HepG2 (cell line): ENCODE data around the gene PRSS12. TPM values are rescaled to one million over a fixed set of nuclear protein-coding genes. Genes with fewer than 3 reads are reported as not detected.

ENCODE experiments used
- EEA1 ChIP-seq: sonication (generic); formaldehyde crosslinking; IDR thresholded peaks from 2 replicates; pipeline ENCODE4 v1.5.1; 2020; ENCODE audit warnings: mild to moderate bottlenecking, missing genetic modification reagents, borderline replicate concordance
- FIP1L1 ChIP-seq: fragments of 200-400 bp; formaldehyde crosslinking; IDR thresholded peaks from 2 replicates; pipeline ENCODE4 v1.6.1; 2018; ENCODE audit warnings: low read depth, mild to moderate bottlenecking, low read length, moderate library complexity, borderline replicate concordance; ENCODE audit not compliant: insufficient read depth
- GZF1 ChIP-seq: sonication (generic); formaldehyde crosslinking; IDR thresholded peaks from 2 replicates; pipeline ENCODE4 v1.5.1; 2020; ENCODE audit warnings: mild to moderate bottlenecking, missing genetic modification reagents
- JARID2 ChIP-seq: sonication (generic); formaldehyde crosslinking; IDR thresholded peaks from 2 replicates; pipeline ENCODE4 v1.8.1; 2023; ENCODE audit warnings: missing genetic modification reagents, inconsistent platforms; ENCODE audit not compliant: insufficient replicate concordance
- JDP2 ChIP-seq: sonication (generic); formaldehyde crosslinking; IDR thresholded peaks from 2 replicates; pipeline ENCODE4 v1.8.1; 2022; ENCODE audit warnings: missing genetic modification reagents, borderline replicate concordance
- MED8 ChIP-seq: sonication (generic); formaldehyde crosslinking; IDR thresholded peaks from 2 replicates; pipeline ENCODE4 v1.8.1; 2023; ENCODE audit warnings: mild to moderate bottlenecking, missing genetic modification reagents; ENCODE audit not compliant: insufficient replicate concordance
- PLRG1 ChIP-seq: fragments of 450-650 bp; conservative IDR thresholded peaks from 2 replicates; pipeline ENCODE4 v1.6.1; 2016
- RORA ChIP-seq: sonication (generic); formaldehyde crosslinking; IDR thresholded peaks from 2 replicates; pipeline ENCODE4 v1.5.0; 2020; ENCODE audit warnings: mild to moderate bottlenecking, missing genetic modification reagents, moderate library complexity
- SMARCE1 ChIP-seq: fragments of 450-650 bp; IDR thresholded peaks from 2 replicates; pipeline ENCODE4 v1.6.1; 2017; ENCODE audit warnings: borderline replicate concordance
- SOX5 ChIP-seq: IDR thresholded peaks from 2 replicates; pipeline ENCODE4 v1.6.1; 2016; ENCODE audit warnings: borderline replicate concordance
- SP1 ChIP-seq, 2 experiments: fragments of 450-650 bp in 1 of 2; sonication (generic) in 1 of 2; formaldehyde crosslinking in 1 of 2; IDR thresholded peaks; 2 replicates each; pipeline versions ENCODE4 v1.4.0 to v1.6.1; 2016 to 2020; ENCODE audit warnings: missing genetic modification reagents in 1 of 2
- TBX2 ChIP-seq: sonication (generic); formaldehyde crosslinking; IDR thresholded peaks from 2 replicates; pipeline ENCODE4 v1.5.0; 2020; ENCODE audit warnings: missing genetic modification reagents, mild to moderate bottlenecking, borderline replicate concordance
- ZBTB3 ChIP-seq: sonication (generic); formaldehyde crosslinking; IDR thresholded peaks from 2 replicates; pipeline ENCODE4 v1.4.0; 2020; ENCODE audit warnings: low read depth, mild to moderate bottlenecking, moderate library complexity, missing genetic modification reagents, borderline replicate concordance
- ZFP62 ChIP-seq: sonication (generic); formaldehyde crosslinking; IDR thresholded peaks from 2 replicates; pipeline ENCODE4 v1.4.0; 2020; ENCODE audit warnings: missing genetic modification reagents
- ZKSCAN8 ChIP-seq: IDR thresholded peaks from 2 replicates; pipeline ENCODE4 v1.6.1; 2016; ENCODE audit warnings: borderline replicate concordance, missing genetic modification reagents, missing compliant biosample characterization
- ZNF333 ChIP-seq: sonication (generic); formaldehyde crosslinking; IDR thresholded peaks from 2 replicates; pipeline ENCODE4 v1.4.0; 2020; ENCODE audit warnings: mild to moderate bottlenecking, missing genetic modification reagents, borderline replicate concordance
- ZNF629 ChIP-seq: sonication (generic); formaldehyde crosslinking; conservative IDR thresholded peaks from 2 replicates; pipeline ENCODE4 v1.5.0; 2020; ENCODE audit warnings: missing genetic modification reagents
- ZNF660 ChIP-seq: sonication (generic); formaldehyde crosslinking; IDR thresholded peaks from 2 replicates; pipeline ENCODE4 v1.5.1; 2020; ENCODE audit warnings: mild to moderate bottlenecking, low read depth, missing genetic modification reagents, borderline replicate concordance
- polyA plus RNA-seq, 8 experiments: library from polyadenylated mRNA; depleted of rRNA in 3 of 8; stranded (reverse) in 7 of 8; unstranded in 1 of 8; fragments of >200 nt; fragmentation: Illumina TruSeq in 4 of 8; extraction: Trizol in 4 of 8; gene quantifications; 2 replicates each; pipeline versions ENCODE4 v1.2.1 to v1.2.3, GENCODE V29; 2011 to 2016; ENCODE audit warnings: low read depth in 4 of 8, missing spikeins in 1 of 8, mixed read lengths in 1 of 8; ENCODE audit not compliant: insufficient read depth in 1 of 8
- total RNA-seq, 5 experiments: library from RNA; depleted of rRNA; stranded (reverse); fragments of >200 nt; fragmentation: Illumina TruSeq; extraction: Trizol; gene quantifications; 2 replicates each; pipeline ENCODE4 v1.2.3, GENCODE V29; 2016; ENCODE audit warnings: low read depth in 1 of 5
- TF ChIP-seq, protein P1 (sequence below): sonication (generic); IDR thresholded peaks from 2 replicates; pipeline ENCODE4 v1.6.1; 2016; ENCODE audit warnings: low read depth, borderline replicate concordance
- TF ChIP-seq, protein P2 (sequence below): sonication (generic); formaldehyde crosslinking; IDR thresholded peaks from 2 replicates; pipeline ENCODE4 v1.5.1; 2020; ENCODE audit warnings: mild to moderate bottlenecking, missing genetic modification reagents, moderate library complexity
- TF ChIP-seq, protein P3 (sequence below): sonication (generic); formaldehyde crosslinking; IDR thresholded peaks from 2 replicates; pipeline ENCODE4 v1.4.0; 2020; ENCODE audit warnings: low read depth, missing genetic modification reagents

The PRSS12 gene
- total and polyA plus RNA-seq, 2 of the 13 experiments (the other 11 are each of a cell fraction or from before 2014, with no cell fraction given) = 0.02 TPM; not detected in 1

DNA sequence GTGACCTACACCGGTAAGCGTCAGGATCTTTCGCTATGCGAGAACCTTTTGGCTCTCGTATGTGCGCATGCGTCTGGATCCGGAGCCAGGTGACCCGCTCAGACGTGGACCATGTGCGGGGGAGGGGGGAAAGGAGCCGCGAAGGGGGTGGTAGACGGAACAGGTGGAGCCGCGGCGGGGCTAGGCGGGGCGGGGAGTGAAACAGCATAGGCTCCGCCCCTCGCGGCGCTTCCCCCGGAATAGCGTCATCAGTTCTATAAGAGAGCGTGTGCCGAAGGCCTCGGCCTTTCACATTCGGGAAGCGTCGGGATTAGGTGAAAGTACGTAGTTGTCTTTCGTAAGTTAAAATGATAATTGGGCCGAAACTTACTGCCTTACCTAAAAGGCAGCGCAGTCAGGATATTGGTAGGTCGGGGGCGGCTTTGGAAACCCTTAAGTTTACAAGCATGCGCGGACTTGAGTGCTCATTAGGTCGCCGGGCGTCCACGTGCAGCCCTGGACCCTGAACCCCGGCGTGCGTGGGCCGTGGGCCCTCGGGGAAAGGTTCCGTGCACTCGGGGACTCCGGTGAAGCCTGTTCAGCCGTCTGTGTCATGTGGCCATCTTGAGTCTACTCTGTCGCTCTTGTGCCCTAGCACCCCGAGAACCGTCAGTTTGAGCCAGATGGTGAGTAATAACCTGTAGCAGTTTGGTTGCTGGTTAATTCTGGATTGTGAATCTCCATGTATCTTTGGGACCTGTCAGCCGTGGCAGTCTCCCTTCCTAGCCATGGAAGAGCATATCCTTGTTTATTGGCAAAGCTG lies 74.1 kb downstream of the PRSS12 start (continued):
- peak; percentile 59 for TF ChIP-seq SOX5 (CRISPR knock-in tag)
- no peak for TF ChIP-seq SP1 (IDR thresholded peaks at IDR 0.05)
- TF ChIP-seq SP1 (CRISPR knock-in tag; IDR thresholded peaks at IDR 0.05) = peak; percentile 69
- TF ChIP-seq ZFP62 = no peak
- no peak for TF ChIP-seq MED8
- 0 out of 2 replicates have a peak, but pooled peaks have one; percentile 14 for TF ChIP-seq ZNF629
- no peak for TF ChIP-seq ZBTB3 (CRISPR knock-in tag)
- no peak for TF ChIP-seq GZF1 (CRISPR knock-in tag)
- TF ChIP-seq EEA1 (CRISPR knock-in tag) = no peak
- TF ChIP-seq, protein P1, sequence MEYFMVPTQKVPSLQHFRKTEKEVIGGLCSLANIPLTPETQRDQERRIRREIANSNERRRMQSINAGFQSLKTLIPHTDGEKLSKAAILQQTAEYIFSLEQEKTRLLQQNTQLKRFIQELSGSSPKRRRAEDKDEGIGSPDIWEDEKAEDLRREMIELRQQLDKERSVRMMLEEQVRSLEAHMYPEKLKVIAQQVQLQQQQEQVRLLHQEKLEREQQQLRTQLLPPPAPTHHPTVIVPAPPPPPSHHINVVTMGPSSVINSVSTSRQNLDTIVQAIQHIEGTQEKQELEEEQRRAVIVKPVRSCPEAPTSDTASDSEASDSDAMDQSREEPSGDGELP = peak; percentile 90
- no peak for TF ChIP-seq JARID2 (CRISPR knock-in tag)
- TF ChIP-seq ZNF333 (CRISPR knock-in tag) = peak; percentile 57; the same call in 1 of the 2 replicates
- TF ChIP-seq, protein P2, sequence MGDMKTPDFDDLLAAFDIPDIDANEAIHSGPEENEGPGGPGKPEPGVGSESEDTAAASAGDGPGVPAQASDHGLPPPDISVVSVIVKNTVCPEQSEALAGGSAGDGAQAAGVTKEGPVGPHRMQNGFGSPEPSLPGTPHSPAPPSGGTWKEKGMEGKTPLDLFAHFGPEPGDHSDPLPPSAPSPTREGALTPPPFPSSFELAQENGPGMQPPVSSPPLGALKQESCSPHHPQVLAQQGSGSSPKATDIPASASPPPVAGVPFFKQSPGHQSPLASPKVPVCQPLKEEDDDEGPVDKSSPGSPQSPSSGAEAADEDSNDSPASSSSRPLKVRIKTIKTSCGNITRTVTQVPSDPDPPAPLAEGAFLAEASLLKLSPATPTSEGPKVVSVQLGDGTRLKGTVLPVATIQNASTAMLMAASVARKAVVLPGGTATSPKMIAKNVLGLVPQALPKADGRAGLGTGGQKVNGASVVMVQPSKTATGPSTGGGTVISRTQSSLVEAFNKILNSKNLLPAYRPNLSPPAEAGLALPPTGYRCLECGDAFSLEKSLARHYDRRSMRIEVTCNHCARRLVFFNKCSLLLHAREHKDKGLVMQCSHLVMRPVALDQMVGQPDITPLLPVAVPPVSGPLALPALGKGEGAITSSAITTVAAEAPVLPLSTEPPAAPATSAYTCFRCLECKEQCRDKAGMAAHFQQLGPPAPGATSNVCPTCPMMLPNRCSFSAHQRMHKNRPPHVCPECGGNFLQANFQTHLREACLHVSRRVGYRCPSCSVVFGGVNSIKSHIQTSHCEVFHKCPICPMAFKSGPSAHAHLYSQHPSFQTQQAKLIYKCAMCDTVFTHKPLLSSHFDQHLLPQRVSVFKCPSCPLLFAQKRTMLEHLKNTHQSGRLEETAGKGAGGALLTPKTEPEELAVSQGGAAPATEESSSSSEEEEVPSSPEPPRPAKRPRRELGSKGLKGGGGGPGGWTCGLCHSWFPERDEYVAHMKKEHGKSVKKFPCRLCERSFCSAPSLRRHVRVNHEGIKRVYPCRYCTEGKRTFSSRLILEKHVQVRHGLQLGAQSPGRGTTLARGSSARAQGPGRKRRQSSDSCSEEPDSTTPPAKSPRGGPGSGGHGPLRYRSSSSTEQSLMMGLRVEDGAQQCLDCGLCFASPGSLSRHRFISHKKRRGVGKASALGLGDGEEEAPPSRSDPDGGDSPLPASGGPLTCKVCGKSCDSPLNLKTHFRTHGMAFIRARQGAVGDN = peak; percentile 93
- no peak for TF ChIP-seq JDP2 (CRISPR knock-in tag)
- no peak for TF ChIP-seq RORA
- no peak for TF ChIP-seq ZNF660 (CRISPR knock-in tag)
- peak; percentile 74 for TF ChIP-seq TBX2 (CRISPR knock-in tag)
- TF ChIP-seq ZKSCAN8 (CRISPR knock-in tag) = no peak
- TF ChIP-seq PLRG1 = no peak
- TF ChIP-seq FIP1L1 = no peak
- no peak for TF ChIP-seq SMARCE1
- TF ChIP-seq, protein P3, sequence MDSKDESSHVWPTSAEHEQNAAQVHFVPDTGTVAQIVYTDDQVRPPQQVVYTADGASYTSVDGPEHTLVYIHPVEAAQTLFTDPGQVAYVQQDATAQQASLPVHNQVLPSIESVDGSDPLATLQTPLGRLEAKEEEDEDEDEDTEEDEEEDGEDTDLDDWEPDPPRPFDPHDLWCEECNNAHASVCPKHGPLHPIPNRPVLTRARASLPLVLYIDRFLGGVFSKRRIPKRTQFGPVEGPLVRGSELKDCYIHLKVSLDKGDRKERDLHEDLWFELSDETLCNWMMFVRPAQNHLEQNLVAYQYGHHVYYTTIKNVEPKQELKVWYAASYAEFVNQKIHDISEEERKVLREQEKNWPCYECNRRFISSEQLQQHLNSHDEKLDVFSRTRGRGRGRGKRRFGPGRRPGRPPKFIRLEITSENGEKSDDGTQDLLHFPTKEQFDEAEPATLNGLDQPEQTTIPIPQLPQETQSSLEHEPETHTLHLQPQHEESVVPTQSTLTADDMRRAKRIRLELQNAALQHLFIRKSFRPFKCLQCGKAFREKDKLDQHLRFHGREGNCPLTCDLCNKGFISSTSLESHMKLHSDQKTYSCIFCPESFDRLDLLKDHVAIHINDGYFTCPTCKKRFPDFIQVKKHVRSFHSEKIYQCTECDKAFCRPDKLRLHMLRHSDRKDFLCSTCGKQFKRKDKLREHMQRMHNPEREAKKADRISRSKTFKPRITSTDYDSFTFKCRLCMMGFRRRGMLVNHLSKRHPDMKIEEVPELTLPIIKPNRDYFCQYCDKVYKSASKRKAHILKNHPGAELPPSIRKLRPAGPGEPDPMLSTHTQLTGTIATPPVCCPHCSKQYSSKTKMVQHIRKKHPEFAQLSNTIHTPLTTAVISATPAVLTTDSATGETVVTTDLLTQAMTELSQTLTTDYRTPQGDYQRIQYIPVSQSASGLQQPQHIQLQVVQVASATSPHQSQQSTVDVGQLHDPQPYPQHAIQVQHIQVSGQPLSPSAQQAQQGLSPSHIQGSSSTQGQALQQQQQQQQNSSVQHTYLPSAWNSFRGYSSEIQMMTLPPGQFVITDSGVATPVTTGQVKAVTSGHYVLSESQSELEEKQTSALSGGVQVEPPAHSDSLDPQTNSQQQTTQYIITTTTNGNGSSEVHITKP (CRISPR knock-in tag) = peak; percentile 81
